GM19452 (cell line): ENCODE data around the gene ARHGEF28.
A peak's percentile ranks its signal among the peaks of the same experiment; 100 is the strongest.

Experiments used
- ATAC-seq: cut with Tn5 transposase; IDR thresholded peaks from one replicate; pipeline ENCODE4 v1.9.1; 2021; ENCODE audit not compliant: unreplicated experiment

The ARHGEF28 gene

DNA sequence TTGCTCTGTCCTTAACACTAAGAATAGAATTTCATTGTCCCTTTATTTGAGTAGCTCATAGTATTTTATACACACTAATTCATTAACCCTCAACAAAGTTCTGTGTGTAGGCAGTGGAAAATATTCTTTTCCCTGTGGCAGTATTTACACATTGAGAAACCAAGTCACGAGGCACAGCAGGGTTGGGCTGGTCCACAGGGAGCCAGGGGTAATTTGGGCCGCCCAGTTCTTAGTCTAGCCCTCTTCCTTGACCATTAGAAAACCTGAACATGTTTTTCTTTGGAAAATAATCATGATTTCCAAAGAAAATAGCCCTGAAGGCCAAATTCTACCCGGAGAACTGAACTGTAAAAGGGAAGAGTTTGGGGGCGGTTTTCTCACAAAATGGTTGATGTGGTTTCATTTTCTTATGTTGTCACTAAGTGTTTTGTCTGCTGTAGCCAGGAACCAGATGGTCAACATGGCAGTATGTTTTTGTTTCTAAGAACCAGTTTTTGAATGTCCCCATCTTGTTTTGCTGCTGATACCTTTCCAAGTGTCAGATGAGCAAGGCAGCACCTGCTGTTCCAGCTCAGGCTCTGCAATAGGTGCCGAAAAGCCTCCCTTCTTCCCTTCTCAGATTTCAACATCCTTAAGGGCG lies 29.6 kb downstream of the ARHGEF28 start:
- ATAC-seq = no peak

DNA sequence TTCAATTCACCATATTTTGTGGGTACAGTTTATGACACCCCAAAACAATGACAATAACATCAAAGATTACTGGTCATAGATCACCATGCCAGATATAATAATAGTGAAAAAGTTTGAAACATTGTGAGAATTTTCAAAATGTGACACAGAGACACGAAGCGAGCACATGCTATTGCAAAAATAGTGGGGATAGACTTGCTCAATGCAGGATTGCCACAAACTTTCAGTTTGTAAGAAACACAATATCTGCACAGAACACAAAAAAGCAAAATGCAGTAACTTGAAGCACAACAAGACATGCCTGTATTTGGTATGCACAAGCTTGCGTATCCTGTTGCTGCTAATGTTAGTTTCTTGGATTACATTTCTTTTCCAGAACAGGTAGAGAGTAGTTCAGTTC lies 35.8 kb downstream of the ARHGEF28 start:
- ATAC-seq = no peak

DNA sequence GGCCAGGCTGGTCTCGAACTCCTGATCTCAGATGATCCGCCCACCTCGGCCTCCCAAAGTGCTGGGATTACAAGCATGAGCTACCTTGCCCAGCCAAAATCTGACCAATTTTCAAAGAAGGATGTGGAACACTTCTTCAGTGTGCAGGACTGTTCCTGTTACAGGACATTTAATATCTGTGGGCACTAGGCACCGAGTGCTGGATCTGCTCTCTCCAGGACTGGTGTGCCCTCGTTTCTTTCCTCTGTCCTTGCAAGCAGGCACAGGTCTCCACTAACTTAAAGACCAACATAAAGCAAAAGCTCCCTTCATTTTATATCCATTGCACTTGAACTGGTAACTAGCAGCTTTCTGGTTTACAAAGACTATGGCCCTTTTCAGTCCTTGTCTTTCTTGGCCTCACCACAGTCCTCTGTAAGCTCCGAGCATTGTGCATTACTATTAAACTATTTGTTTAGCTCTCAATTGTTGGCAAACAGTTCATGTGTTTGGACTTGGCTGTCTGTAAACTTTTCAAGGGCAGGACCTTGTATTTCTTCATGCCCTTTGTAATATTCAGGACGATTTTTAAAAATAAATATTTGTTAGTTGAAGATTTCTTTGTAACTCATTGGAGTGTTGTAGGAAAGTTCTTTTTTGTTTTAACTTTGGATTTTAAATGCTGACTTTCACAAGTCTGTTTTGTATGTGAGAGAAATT lies 37.3 kb downstream of the ARHGEF28 start:
- no peak for ATAC-seq

DNA sequence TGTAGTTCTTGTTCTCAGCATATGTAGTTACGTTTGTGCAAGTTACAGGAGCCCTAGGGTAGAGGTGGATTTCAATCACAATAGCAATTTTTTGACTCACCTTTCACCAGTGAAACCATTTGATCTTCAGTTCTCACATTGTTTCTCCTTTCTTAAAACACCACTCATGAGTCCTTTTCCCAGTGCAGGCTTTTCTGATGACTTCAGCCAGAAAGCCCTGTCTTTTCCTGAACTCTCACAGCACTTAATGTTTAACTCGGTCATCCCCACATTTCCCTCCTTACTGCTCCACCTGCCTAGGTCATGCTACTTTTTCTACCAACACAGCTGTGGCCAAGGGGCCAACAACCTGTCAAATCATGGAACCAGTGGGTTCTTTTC lies 37.9 kb downstream of the ARHGEF28 start:
- no peak for ATAC-seq

DNA sequence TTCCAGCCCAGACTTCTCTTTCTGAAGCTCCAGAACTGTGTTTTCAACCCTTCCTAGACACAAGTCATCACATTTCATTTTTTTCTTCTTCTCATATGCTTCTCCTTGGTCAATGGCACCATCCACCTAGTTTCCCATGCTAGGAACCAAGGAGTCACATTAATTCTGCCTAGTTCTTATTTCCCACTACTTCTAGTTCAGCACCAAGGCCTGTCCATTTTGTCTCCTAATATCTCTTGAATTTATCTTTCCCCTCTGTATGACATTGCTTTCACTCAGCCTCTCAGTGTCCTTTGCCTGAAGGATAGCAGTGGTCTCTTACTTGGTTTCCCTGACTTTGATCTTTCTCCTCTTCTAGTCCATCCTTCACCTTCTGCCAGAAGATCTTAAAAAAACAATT lies 38.8 kb downstream of the ARHGEF28 start:
- ATAC-seq = no peak

DNA sequence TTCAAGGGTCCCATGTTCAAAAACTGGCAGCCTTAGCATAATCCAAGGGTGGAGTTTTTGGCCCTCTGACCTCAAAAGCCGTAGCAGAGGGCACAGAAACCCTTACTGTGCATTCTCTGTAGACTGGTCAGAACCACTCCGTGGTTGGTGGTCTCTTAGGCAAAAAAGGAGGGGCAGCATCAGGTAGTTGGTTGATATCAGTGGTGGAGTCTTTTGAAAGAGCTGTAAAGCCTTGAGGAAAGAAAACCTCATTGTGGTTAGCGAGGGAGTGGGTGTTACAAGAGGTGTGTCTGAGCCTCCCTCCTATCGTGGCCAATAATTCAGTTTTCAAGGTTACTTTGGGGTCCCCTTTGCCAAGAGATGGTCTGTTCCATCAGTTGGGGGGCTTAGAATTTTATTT lies 40.9 kb downstream of the ARHGEF28 start:
- no peak for ATAC-seq

DNA sequence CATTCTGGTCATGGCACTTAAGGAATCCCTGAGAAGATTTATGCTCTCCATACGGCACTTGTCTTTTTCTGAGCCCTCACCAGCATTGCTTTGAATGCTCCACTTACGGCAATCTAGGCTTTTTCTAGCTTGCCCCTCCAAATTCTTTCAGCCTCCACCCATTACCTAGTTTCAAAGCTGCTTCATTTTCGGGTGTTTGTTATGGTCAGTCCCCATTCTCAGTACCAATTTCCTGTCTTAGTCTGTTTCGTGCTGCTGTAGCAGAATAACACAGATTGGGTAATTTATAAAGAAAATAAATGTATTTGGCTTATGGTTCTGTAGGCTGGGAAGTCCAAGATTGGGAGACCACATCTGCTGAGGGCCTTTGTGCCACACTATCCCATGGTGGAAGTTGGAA lies 42.0 kb downstream of the ARHGEF28 start:
- peak; percentile 62 for ATAC-seq

DNA sequence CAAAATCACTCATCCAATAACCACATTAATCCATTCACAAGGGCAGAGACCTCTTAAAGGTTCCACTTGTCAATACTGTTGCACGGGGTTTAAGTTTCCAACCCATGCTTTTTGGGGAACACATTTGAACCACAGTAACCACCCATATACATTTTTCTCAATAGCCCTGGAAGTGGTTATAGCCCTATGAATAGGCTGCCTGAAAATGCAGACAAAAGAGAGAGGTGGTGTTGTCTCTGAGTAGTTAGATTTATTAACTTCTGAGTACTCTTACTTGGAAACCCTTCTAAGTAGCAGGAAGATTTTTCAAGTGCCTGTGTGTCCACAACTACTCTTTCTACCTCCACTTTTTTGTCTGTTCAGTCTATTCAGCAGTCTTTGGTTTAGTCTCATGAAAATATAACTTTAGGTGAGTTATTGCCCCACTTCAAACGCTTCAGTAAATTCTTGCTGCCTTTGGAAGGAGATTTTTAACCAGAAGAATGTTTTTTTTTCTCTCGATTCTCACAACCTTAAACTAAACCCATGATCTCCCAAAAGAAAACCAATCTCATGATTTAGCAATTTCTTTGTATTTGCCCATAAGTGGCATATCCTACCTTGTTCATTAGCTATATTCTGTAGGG lies 42.6 kb downstream of the ARHGEF28 start:
- ATAC-seq = peak; percentile 31

DNA sequence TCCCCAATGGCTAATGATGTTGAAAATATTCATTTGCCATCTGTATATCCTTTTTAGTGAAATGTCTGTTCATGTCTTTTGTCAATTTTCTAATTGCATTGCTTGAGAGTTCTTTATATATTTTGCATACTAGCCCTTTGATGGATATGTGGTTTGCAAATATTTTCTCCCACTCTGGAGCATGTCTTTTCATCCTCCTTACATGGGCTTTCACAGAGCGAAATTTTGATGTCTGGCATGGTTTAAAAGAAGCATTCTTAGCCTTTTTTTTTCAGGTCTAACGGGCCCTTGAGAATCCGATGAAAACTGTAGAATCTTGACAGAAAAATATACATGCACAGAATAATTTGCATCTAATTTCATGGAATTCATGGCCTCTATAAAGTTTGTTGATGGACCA lies 44.7 kb downstream of the ARHGEF28 start:
- ATAC-seq = no peak

DNA sequence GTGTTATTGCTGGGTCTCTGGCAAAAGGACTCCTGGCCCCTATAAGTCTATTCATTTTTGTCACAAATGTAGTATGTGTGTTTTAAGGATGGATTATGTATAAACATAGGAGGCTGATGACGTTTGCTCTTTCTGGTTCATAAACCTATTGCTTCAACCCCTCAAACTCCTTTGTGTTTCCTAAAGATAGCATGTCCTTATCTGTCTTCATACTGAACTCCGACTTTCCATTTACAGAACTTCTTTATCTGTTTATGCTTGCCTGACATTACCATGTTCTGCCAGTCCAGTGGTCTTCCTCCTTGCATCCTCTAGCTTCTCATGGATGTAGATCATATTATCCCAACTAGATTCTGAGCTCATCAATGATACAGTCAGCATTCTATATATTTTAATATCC lies 46.1 kb downstream of the ARHGEF28 start:
- ATAC-seq = no peak

DNA sequence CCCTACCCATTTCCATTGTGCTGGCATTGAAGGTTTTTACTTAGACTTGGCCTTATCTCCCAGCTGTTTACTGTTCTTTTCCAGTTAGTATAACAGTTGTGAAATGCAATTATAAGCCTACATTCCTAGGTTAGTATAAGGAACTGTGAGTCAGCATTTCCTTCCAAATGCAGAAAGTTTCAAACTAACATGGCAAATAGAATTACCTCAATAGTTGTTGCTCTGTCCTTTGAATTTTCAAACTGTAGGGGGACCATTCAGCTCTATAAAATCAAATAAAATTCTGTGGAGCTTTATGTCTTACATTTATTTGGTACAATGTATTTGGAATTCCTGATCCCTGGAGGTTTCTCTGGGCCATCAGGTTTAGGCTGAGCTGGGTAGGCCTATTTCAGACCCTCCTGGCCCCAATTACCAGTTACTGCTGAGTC lies 47.2 kb downstream of the ARHGEF28 start:
- no peak for ATAC-seq

DNA sequence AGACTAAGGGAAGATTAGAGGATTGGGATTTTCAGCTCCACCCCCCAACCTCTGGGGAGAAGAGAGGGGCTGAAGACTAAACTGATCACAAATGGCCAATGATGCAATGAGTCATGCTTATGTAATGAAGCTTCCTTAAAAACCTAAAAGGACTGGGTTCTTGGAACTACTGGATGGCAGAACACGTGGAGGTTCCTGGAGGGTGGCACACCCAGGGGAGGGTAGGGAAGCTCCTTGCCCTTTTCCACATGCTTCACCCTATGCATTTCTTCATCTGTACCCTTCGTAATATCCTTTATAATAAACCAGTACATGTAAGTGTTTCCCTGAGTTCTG lies 48.6 kb downstream of the ARHGEF28 start:
- ATAC-seq = no peak

DNA sequence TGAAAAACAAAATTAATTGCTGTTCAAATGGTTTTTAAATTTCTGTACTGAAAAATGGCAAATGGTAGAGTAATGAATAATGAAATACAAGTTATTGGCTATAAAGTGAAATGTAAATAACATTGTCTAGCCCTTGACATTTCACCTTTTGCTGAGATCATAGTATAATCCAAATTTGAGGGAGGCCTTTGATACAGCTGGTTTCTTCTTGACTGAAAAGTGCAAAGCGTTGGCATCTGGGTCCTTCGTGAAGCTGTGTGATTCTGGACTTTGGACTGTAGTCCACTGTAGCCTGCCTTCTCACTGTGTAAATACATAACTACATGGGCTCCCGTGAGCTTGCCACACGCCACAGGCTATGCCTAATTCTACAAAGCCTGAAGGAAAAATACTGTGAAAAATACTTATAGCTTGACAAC lies 52.3 kb downstream of the ARHGEF28 start:
- ATAC-seq = no peak

DNA sequence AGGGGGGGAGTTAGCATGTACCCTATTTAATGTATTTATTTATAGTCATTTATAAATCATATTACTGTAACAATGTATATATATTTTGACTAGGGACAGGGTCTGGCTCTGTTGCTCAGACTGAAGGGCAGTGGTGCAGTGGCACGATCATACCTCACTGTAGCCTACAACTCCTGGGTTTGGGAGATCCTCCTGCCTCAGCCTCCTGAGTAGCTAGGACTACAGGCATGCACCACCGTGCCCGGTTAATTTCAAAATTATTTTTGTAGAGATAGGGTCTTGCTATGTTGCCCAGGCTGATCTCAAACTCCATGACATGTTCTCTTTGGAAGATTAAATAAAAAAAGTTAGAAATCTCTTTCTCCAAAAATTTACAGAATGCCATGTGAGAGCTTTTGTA lies 52.8 kb downstream of the ARHGEF28 start:
- ATAC-seq = no peak

DNA sequence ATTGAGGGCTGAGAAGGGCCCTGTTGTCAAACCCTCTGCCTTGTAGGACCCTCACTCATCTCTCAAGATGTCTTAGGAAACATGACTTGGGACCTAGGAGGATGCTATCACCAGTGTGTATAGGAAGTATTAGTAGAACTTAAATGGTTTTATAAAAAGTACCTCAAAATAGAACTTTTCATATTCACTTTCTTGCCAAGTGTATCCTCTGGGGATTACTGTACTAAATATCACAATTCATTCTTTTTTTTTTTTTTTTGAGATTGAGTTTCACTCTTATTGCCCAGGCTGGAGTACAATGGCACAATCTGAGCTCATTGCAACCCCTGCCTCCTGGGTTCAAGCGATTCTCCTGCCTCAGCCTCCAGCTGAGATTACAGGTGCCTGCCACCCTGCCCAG lies 56.2 kb downstream of the ARHGEF28 start:
- ATAC-seq = no peak

DNA sequence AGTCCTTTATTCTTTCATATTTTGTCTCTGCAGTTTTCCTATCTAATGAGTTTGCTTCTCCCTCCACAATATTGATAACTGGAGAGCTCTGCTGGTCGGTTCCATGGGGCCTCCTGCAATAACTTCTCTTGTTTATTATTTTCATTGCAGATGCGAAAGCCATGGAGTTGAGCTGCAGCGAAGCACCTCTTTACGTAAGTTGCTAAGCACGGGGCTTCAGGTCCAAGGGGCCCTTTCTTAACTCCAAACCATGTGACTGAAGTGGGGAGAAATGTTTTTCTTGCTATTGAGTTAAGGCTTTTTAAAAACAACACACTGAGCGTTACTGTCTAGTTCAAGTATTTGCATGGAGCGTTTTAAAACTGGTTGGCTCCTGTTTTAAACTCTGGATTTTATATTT lies 58.7 kb downstream of the ARHGEF28 start:
- no peak for ATAC-seq

DNA sequence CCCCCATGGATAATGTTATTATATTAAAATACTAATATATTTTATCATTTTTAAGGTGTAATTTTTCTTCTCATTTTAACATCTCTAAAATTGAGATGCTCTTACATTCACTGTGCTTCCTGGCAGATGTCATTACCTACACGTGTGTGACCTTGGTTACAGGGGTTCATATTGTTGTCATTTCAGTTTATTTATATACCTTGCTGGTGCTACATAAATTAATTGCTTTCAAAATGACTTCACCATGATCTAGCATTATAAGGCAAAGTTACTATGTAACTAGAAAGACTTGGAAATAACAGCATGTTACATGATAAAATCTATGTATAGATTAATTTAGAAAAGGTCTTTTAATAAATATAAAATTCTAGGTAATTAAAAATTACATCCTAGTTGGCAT lies 60.9 kb downstream of the ARHGEF28 start:
- ATAC-seq = no peak

DNA sequence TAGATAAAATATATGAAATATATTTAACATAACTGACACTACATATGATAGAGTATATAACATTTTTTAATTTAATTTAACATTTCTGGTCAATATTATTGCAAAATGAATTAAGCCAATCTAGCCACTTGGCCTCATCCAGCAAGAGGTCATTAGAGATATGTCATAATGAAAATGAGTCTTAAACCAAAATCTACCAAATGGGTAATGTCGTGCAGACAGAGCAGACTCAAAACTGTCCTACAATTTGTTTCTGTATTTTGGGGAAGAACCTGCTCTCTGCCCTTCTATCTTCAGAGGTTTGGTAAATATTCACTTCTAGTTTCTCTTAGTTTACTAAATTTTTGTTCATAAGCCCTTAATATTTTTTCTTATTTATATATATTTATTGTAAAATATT lies 61.4 kb downstream of the ARHGEF28 start:
- peak; percentile 70 for ATAC-seq

DNA sequence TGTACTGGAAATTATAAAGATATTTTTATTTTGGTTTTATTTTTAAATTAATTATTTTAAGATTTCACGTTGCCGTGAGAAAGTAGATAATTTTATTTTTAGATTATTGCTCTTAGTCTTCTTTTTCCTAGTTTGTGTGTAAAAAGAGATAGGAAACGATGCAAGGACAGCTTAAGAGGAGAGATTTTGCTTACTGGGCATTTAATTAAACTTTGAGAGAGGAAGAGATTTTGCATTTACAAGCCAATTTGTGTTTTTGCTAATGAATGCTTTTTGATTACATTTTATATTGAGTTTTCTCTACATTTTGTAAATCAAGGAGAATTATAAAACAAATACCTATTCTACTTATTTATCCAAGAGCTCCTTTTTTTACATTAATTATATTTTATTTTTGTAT lies 64.0 kb downstream of the ARHGEF28 start:
- ATAC-seq = no peak

DNA sequence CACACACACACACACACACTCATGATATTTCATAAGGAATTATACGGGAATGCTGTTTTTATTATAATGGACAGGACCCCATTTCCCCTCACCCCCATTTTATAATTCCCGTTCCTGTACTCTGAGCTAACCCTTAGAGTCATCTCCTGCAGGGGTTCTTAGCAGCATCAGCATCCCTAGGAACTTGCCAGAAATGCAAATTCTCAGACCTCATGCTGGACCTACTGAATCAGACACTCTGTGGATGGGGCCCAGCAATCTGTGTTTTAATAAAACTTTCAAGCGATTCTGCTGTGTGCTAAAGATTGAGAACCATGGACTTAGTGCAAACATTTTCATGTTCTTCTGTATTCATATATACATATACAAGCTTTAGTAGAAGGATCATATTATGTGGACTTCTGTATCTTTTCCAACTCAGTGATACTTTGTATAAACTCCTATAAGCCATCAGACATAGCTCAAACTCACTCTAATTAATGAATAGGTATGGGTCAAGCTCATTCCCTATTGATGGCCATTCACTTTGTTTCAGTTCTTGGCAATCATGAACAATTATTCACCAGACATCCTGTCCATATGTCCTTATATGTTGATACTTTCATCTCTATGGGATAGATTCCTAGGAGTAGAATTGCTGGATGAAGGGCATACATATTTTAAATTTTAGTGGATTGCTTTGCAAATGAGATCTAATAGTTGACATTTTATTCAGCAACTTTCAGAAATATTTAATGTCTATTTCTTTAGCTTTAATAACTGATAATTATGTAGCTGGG lies 65.5 kb downstream of the ARHGEF28 start:
- no peak for ATAC-seq

DNA sequence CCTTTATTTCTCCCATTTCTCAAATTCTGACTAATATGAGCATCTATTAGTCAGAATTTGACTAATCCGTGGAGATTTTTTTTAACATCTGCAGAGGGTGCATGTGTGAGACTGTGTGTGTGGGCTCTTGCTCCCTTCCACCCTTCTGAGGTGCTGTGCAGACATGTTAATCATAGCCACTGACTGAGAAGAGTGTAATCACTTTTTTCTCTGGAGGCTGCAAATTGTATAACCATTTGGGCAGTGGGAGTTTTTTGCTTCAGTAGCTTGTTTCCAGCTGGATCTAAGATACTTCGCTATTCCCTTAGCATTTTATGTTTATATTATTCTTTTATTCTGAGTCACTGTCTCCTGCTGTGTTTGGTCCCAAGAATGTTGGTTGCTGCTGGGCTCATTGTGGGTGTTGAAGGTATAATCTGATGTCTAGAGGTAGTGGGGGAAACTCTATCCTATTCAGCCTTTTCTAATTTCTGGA lies 66.2 kb downstream of the ARHGEF28 start:
- no peak for ATAC-seq

DNA sequence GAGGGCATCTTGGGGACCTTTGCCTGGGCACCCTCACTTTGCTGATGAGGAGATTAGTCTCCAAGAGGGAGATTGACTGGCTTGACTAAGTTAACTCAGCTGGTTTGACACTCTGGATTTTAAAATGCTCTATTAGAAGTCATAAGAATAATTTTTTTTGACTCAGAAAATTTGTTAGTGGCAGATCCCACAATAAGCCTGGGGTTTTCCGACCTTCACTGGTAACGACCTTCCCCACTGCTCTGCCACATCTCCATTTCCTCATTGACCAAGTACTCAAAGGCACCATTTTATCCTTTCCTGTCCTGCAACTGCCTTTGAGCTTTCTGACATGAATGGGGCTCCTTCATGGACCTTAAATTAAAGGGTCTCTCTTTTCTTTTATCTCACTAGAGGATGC lies 67.0 kb downstream of the ARHGEF28 start:
- ATAC-seq = no peak
